ENCODE data around the gene BSCL2. TPM values are rescaled to one million over a fixed set of nuclear protein-coding genes. Genes with fewer than 3 reads are reported as not detected.
"Not testable (repeated sequence)": the region's sequence is repeated elsewhere in the genome, so short reads cannot be mapped to it uniquely, and the experiment has no call there.

The BSCL2 gene
- polyA plus RNA-seq, 2 donors = 33.9 to 58.9 TPM

GRCh38 chr11:62677714-62678113 is 29.5 kb downstream of the BSCL2 start:
- Histone ChIP-seq H3K4me1 (ENCODE audit: control insufficient read depth in 2 of 2, insufficient read depth in 2 of 2, low read length in 1 of 2) (peaks cover 0 to 3% of the 10 kb centered on the region in 2 donors), H3K27me3 (ENCODE audit: control insufficient read depth in 1 of 2, insufficient read depth in 2 of 2, low read length in 2 of 2) (no peaks in the 10 kb centered on the region), H3K4me3 (ENCODE audit: low read depth in 1 of 2, low read length in 2 of 2) (peak overlapping the region; percentile 93 to 99), H3K9me3 (ENCODE audit: control insufficient read depth in 2 of 2, insufficient read depth in 1 of 2, low read depth in 1 of 2, low read length in 1 of 2) (no peaks in the 10 kb centered on the region), H3K27ac (ENCODE audit: low read depth in 2 of 2, low read length in 1 of 2) (peak overlapping the region in 1 of 2 donors; percentile 81), H3K36me3 (ENCODE audit: control insufficient read depth in 2 of 2, insufficient read depth in 2 of 2, low read length in 1 of 2) (peaks cover 3 to 14% of the 10 kb centered on the region in 2 donors)
- WGBS, 2 donors = 72 to 76% methylated on average over 15 of the region's 15 CpGs

- no peak overlapping the region for H3K27ac ChIP-seq (ENCODE audit: low read depth in 2 of 2, low read length in 1 of 2)
- H3K27me3 ChIP-seq (ENCODE audit: control insufficient read depth in 1 of 2, insufficient read depth in 2 of 2, low read length in 2 of 2) = no peaks in the 10 kb centered on the region
- peaks cover 3 to 14% of the 10 kb centered on the region in 2 donors for H3K36me3 ChIP-seq (ENCODE audit: control insufficient read depth in 2 of 2, insufficient read depth in 2 of 2, low read length in 1 of 2)
- H3K4me1 ChIP-seq (ENCODE audit: control insufficient read depth in 2 of 2, insufficient read depth in 2 of 2, low read length in 1 of 2) = peaks cover 0 to 5% of the 10 kb centered on the region in 2 donors
- H3K9me3 ChIP-seq (ENCODE audit: control insufficient read depth in 2 of 2, insufficient read depth in 1 of 2, low read depth in 1 of 2, low read length in 1 of 2) = no peaks in the 10 kb centered on the region
- whole genome bisulfite sequencing, 2 donors = 75 to 77% methylated on average over 6 of the region's 6 CpGs
- no peak overlapping the region for H3K4me3 ChIP-seq (ENCODE audit: low read depth in 1 of 2, low read length in 2 of 2)
Measured at GRCh38 chr11:62677156-62677555, 30.1 kb downstream of the BSCL2 start.

GRCh38 chr11:62676698-62677097 is 30.5 kb downstream of the BSCL2 start:
- Histone ChIP-seq H3K27me3 (ENCODE audit: control insufficient read depth in 1 of 2, insufficient read depth in 2 of 2, low read length in 2 of 2) (no peaks in the 10 kb centered on the region), H3K36me3 (ENCODE audit: control insufficient read depth in 2 of 2, insufficient read depth in 2 of 2, low read length in 1 of 2) (peaks cover 3 to 14% of the 10 kb centered on the region in 2 donors), H3K9me3 (ENCODE audit: control insufficient read depth in 2 of 2, insufficient read depth in 1 of 2, low read depth in 1 of 2, low read length in 1 of 2) (no peaks in the 10 kb centered on the region), H3K4me1 (ENCODE audit: control insufficient read depth in 2 of 2, insufficient read depth in 2 of 2, low read length in 1 of 2) (peaks cover 0 to 5% of the 10 kb centered on the region in 2 donors), H3K4me3 (ENCODE audit: low read depth in 1 of 2, low read length in 2 of 2) (no peak overlapping the region), H3K27ac (ENCODE audit: low read depth in 2 of 2, low read length in 1 of 2) (peak overlapping the region in 1 of 2 donors; percentile 49)
- WGBS, 2 donors = 50% methylated on average over 6 of the region's 6 CpGs

- 90 to 93% methylated on average over 10 of the region's 10 CpGs for WGBS, 2 donors
- H3K4me3 ChIP-seq (ENCODE audit: low read depth in 1 of 2, low read length in 2 of 2); H3K4me1 ChIP-seq (ENCODE audit: control insufficient read depth in 2 of 2, insufficient read depth in 2 of 2, low read length in 1 of 2); H3K27ac ChIP-seq (ENCODE audit: low read depth in 2 of 2, low read length in 1 of 2); H3K27me3 ChIP-seq (ENCODE audit: control insufficient read depth in 1 of 2, insufficient read depth in 2 of 2, low read length in 2 of 2); H3K9me3 ChIP-seq (ENCODE audit: control insufficient read depth in 2 of 2, insufficient read depth in 1 of 2, low read depth in 1 of 2, low read length in 1 of 2): not testable (repeated sequence)
- peaks cover 3 to 14% of the 10 kb centered on the region in 2 donors for H3K36me3 ChIP-seq (ENCODE audit: control insufficient read depth in 2 of 2, insufficient read depth in 2 of 2, low read length in 1 of 2)
Measured at GRCh38 chr11:62675415-62675814, 31.8 kb downstream of the BSCL2 start.

- Histone ChIP-seq H3K36me3 (ENCODE audit: control insufficient read depth in 2 of 2, insufficient read depth in 2 of 2, low read length in 1 of 2) (peaks cover 3 to 14% of the 10 kb centered on the region in 2 donors), H3K4me1 (ENCODE audit: control insufficient read depth in 2 of 2, insufficient read depth in 2 of 2, low read length in 1 of 2) (peaks cover 0 to 5% of the 10 kb centered on the region in 2 donors), H3K9me3 (ENCODE audit: control insufficient read depth in 2 of 2, insufficient read depth in 1 of 2, low read depth in 1 of 2, low read length in 1 of 2) (no peaks in the 10 kb centered on the region), H3K27ac (ENCODE audit: low read depth in 2 of 2, low read length in 1 of 2) (peak overlapping the region; percentile 93 to 97), H3K27me3 (ENCODE audit: control insufficient read depth in 1 of 2, insufficient read depth in 2 of 2, low read length in 2 of 2) (no peaks in the 10 kb centered on the region), H3K4me3 (ENCODE audit: low read depth in 1 of 2, low read length in 2 of 2) (no peak overlapping the region)
- 68 to 74% methylated on average over 2 of the region's 2 CpGs for WGBS, 2 donors
Measured at GRCh38 chr11:62673196-62673525, 34.1 kb downstream of the BSCL2 start.

- WGBS, 2 donors = 0% methylated on average over 58 to 59 of the region's 59 CpGs
- Histone ChIP-seq H3K9me3 (ENCODE audit: control insufficient read depth in 2 of 2, insufficient read depth in 1 of 2, low read depth in 1 of 2, low read length in 1 of 2) (no peaks in the 10 kb centered on the region), H3K4me1 (ENCODE audit: control insufficient read depth in 2 of 2, insufficient read depth in 2 of 2, low read length in 1 of 2) (peaks cover 0 to 3% of the 10 kb centered on the region in 2 donors), H3K36me3 (ENCODE audit: control insufficient read depth in 2 of 2, insufficient read depth in 2 of 2, low read length in 1 of 2) (peaks cover 3 to 6% of the 10 kb centered on the region in 2 donors), H3K27ac (ENCODE audit: low read depth in 2 of 2, low read length in 1 of 2) (peak within 1 kb of the TSS; percentile 93 to 97), H3K27me3 (ENCODE audit: control insufficient read depth in 1 of 2, insufficient read depth in 2 of 2, low read length in 2 of 2) (no peaks in the 10 kb centered on the region), H3K4me3 (ENCODE audit: low read depth in 1 of 2, low read length in 2 of 2) (peak within 1 kb of the TSS; percentile 87 to 92)
Measured at GRCh38 chr11:62671608-62672389, 35.4 kb downstream of the BSCL2 start, which contains the start of the genes LBHD1 and UQCC3. LBHD1 (minus strand) TSS chr11:62672267; CDS start chr11:62670031, 2,236 bp downstream. UQCC3 (plus strand) TSS chr11:62671673; CDS start chr11:62671746, 73 bp downstream.

GRCh38 chr11:62671236-62671607 is 36.0 kb downstream of the BSCL2 start:
- peak overlapping the region; percentile 93 to 97 for H3K27ac ChIP-seq (ENCODE audit: low read depth in 2 of 2, low read length in 1 of 2)
- peaks cover 4 to 9% of the 10 kb centered on the region in 2 donors for H3K4me1 ChIP-seq (ENCODE audit: control insufficient read depth in 2 of 2, insufficient read depth in 2 of 2, low read length in 1 of 2)
- H3K27me3 ChIP-seq (ENCODE audit: control insufficient read depth in 1 of 2, insufficient read depth in 2 of 2, low read length in 2 of 2) = no peaks in the 10 kb centered on the region
- no peaks in the 10 kb centered on the region for H3K9me3 ChIP-seq (ENCODE audit: control insufficient read depth in 2 of 2, insufficient read depth in 1 of 2, low read depth in 1 of 2, low read length in 1 of 2)
- 0 to 1% methylated on average over 14 to 17 of the region's 17 CpGs for WGBS, 2 donors
- H3K4me3 ChIP-seq (ENCODE audit: low read depth in 1 of 2, low read length in 2 of 2) = peak overlapping the region; percentile 87 to 92
- H3K36me3 ChIP-seq (ENCODE audit: control insufficient read depth in 2 of 2, insufficient read depth in 2 of 2, low read length in 1 of 2) = peaks cover 3 to 6% of the 10 kb centered on the region in 2 donors

- 62 to 67% methylated on average over 4 of the region's 4 CpGs for WGBS, 2 donors
- Histone ChIP-seq H3K4me1 (ENCODE audit: control insufficient read depth in 2 of 2, insufficient read depth in 2 of 2, low read length in 1 of 2) (peaks cover 4 to 10% of the 10 kb centered on the region in 2 donors), H3K36me3 (ENCODE audit: control insufficient read depth in 2 of 2, insufficient read depth in 2 of 2, low read length in 1 of 2) (peaks cover 3 to 5% of the 10 kb centered on the region in 2 donors), H3K9me3 (ENCODE audit: control insufficient read depth in 2 of 2, insufficient read depth in 1 of 2, low read depth in 1 of 2, low read length in 1 of 2) (no peaks in the 10 kb centered on the region), H3K27ac (ENCODE audit: low read depth in 2 of 2, low read length in 1 of 2) (peak overlapping the region in 1 of 2 donors; percentile 47), H3K27me3 (ENCODE audit: control insufficient read depth in 1 of 2, insufficient read depth in 2 of 2, low read length in 2 of 2) (no peaks in the 10 kb centered on the region), H3K4me3 (ENCODE audit: low read depth in 1 of 2, low read length in 2 of 2) (no peak overlapping the region)
Measured at GRCh38 chr11:62669420-62670161, 37.6 kb downstream of the BSCL2 start.

- no peak overlapping the region for H3K27ac ChIP-seq (ENCODE audit: low read depth in 2 of 2, low read length in 1 of 2)
- H3K4me3 ChIP-seq (ENCODE audit: low read depth in 1 of 2, low read length in 2 of 2) = no peak overlapping the region
- H3K36me3 ChIP-seq (ENCODE audit: control insufficient read depth in 2 of 2, insufficient read depth in 2 of 2, low read length in 1 of 2) = peaks cover 3 to 5% of the 10 kb centered on the region in 2 donors
- peaks cover 4 to 10% of the 10 kb centered on the region in 2 donors for H3K4me1 ChIP-seq (ENCODE audit: control insufficient read depth in 2 of 2, insufficient read depth in 2 of 2, low read length in 1 of 2)
- H3K9me3 ChIP-seq (ENCODE audit: control insufficient read depth in 2 of 2, insufficient read depth in 1 of 2, low read depth in 1 of 2, low read length in 1 of 2) = no peaks in the 10 kb centered on the region
- 71 to 86% methylated on average over 2 of the region's 2 CpGs for WGBS, 2 donors
- no peaks in the 10 kb centered on the region for H3K27me3 ChIP-seq (ENCODE audit: control insufficient read depth in 1 of 2, insufficient read depth in 2 of 2, low read length in 2 of 2)
Measured at GRCh38 chr11:62667460-62667859, 39.8 kb downstream of the BSCL2 start.

All from esophagus (tissue), 2 donors.